Measurements from ENCODE around the gene TMEM109. TPM values are rescaled to one million over a fixed set of nuclear protein-coding genes. Genes with fewer than 3 reads are reported as not detected.

TMEM109 gene
- total RNA-seq, 6 experiments from 2014 or later, result 29.0 to 40.9 (median 34.1) TPM

GRCh38 chr11:60895687-60896086, 18.3 kb upstream of the TMEM109 start:
- TF ChIP-seq, protein P1, sequence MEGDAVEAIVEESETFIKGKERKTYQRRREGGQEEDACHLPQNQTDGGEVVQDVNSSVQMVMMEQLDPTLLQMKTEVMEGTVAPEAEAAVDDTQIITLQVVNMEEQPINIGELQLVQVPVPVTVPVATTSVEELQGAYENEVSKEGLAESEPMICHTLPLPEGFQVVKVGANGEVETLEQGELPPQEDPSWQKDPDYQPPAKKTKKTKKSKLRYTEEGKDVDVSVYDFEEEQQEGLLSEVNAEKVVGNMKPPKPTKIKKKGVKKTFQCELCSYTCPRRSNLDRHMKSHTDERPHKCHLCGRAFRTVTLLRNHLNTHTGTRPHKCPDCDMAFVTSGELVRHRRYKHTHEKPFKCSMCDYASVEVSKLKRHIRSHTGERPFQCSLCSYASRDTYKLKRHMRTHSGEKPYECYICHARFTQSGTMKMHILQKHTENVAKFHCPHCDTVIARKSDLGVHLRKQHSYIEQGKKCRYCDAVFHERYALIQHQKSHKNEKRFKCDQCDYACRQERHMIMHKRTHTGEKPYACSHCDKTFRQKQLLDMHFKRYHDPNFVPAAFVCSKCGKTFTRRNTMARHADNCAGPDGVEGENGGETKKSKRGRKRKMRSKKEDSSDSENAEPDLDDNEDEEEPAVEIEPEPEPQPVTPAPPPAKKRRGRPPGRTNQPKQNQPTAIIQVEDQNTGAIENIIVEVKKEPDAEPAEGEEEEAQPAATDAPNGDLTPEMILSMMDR (IDR thresholded peaks at IDR 0.05), result no peak
- no peak for TF ChIP-seq POLR2A (IDR thresholded peaks at IDR 0.05)
- no peaks in the 10 kb centered on the region for H3K9me3 ChIP-seq
- WGBS (ENCODE audit: insufficient coverage, low coverage, low lambda C conversion rate, missing lambda C conversion rate), result 88% methylated on average over 5 of the region's 5 CpGs
- ATAC-seq (no peak), DNase-seq (no peak)
- H3K4me3 ChIP-seq, result no peak overlapping the region
- H3K27me3 ChIP-seq, result no peaks in the 10 kb centered on the region
- peaks cover 9 to 77% (median 39%) of the 10 kb centered on the region in 4 donors for H3K36me3 ChIP-seq
- intact Hi-C loops (cut with DNase I), result no loop called here
- peaks cover 0 to 6% (median 0%) of the 10 kb centered on the region in 4 donors for H3K4me1 ChIP-seq
- H3K27ac ChIP-seq, result no peak overlapping the region

DNA sequence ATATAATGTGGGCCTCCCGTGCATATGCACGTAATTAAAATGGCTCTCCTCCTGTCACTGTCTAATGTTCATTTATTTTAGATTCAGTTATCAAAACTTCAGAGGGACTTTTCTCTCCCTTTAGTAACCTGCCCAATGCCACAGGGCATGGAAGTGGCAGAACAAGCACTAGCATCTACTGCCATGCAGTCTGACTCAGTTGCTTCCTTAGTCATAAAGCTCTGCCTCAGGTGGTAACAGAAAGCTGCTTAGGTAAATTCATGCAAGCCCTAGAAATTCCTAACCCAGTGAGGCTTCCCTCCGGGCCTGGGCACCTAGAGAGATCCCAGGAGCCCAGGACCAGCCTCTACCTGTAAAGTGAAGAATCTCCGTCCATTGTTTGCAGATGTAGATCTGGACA, 16.5 kb upstream of the TMEM109 start:
- WGBS (ENCODE audit: insufficient coverage, low coverage, low lambda C conversion rate, missing lambda C conversion rate), result 92% methylated on average over 3 of the region's 4 CpGs

DNA sequence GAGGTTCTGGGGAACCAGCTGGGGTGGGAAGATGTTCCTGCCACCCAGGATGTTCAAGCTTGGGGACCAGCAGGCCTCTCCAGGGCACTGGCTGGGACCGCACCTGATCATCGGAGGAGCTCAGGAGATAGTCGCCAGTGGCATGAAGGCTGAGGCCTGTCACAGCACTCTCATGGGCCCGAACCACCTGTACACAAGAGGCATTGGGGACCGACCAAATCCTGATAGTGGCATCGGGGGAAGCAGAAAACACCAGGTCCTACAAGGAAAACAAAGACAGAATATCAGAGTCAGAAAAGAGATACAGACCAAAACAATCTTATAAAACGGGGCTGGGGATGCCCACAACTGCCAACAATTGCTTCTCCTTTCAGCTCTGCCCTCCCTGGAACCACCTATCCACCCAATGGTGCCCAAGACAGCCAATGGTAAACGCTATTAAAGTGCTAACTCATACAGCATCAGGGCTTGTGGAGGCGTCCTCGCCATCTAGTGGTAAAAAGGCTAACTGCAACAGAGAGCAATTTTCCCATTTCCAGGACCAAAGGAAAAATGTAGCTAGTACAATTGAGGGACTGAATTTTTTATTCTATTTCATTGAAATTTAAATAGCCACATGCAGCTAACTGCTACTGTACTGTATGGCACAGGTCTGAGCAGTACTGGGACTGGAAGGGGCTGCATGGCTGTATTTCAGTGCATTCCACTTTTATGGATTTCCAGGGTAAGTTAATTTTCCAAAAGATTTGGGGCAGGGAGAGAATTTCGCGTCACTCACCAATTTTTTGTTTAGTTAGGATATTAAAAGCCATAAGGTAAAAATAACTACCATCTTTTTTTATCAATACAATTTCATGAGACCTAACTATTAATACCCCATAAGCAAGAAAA, 14.7 kb upstream of the TMEM109 start:
- Histone ChIP-seq H3K4me3 (no peak overlapping the region), H3K27me3 (no peaks in the 10 kb centered on the region), H3K27ac (peak overlapping the region in 1 of 3 donors; percentile 1), H3K4me1 (peaks cover 0 to 6% (median 0%) of the 10 kb centered on the region in 4 donors), H3K36me3 (peaks cover 9 to 93% (median 48%) of the 10 kb centered on the region in 4 donors), H3K9me3 (no peaks in the 10 kb centered on the region)
- intact Hi-C loops (cut with DNase I), result no loop called here
- TF ChIP-seq POLR2A (IDR thresholded peaks at IDR 0.05), result no peak
- TF ChIP-seq, protein P1 (IDR thresholded peaks at IDR 0.05), result peak; percentile 88 to 95 (median 92)
- 44% methylated on average over 11 of the region's 12 CpGs for WGBS (ENCODE audit: insufficient coverage, low coverage, low lambda C conversion rate, missing lambda C conversion rate)
- ATAC-seq, result peak; percentile 75 to 89 (median 82)
- DNase-seq, result no peak

More for the DNA sequence above, 16.5 kb upstream of the TMEM109 start:
- H3K9me3 ChIP-seq, result no peaks in the 10 kb centered on the region
- no peak overlapping the region for H3K4me3 ChIP-seq
- H3K27ac ChIP-seq, result no peak overlapping the region
- DNase-seq (no peak), ATAC-seq (no peak)
- no peaks in the 10 kb centered on the region for H3K27me3 ChIP-seq
- H3K36me3 ChIP-seq, result peaks cover 9 to 93% (median 47%) of the 10 kb centered on the region in 4 donors
- peaks cover 0 to 6% (median 0%) of the 10 kb centered on the region in 4 donors for H3K4me1 ChIP-seq
- TF ChIP-seq, protein P1 (IDR thresholded peaks at IDR 0.05), result no peak
- no peak for TF ChIP-seq POLR2A (IDR thresholded peaks at IDR 0.05)
- intact Hi-C loops (cut with DNase I), result no loop called here

GRCh38 chr11:60899977-60900376, 14.0 kb upstream of the TMEM109 start:
- Histone ChIP-seq H3K27me3 (no peaks in the 10 kb centered on the region), H3K27ac (peak overlapping the region in 1 of 3 donors; percentile 1), H3K4me3 (no peak overlapping the region), H3K36me3 (peaks cover 9 to 86% (median 44%) of the 10 kb centered on the region in 4 donors), H3K4me1 (peaks cover 0 to 10% (median 4%) of the 10 kb centered on the region in 4 donors), H3K9me3 (no peaks in the 10 kb centered on the region)
- 41% methylated on average over 4 of the region's 4 CpGs for WGBS (ENCODE audit: insufficient coverage, low coverage, low lambda C conversion rate, missing lambda C conversion rate)
- ATAC-seq (peak in 3 of 4 donors; percentile 22 to 74 (median 44)), DNase-seq (no peak)
- intact Hi-C loops (cut with DNase I), result loop anchor here in 1 of 2 donors (5.0 kb wide), 1 partner anchor 53 kb away; no protein-coding TSS in a partner anchor
- TF ChIP-seq, protein P1 (IDR thresholded peaks at IDR 0.05), result no peak
- no peak for TF ChIP-seq POLR2A (IDR thresholded peaks at IDR 0.05)
